ENCODE measurements around the gene PPP2R5C.

The PPP2R5C gene

DNA sequence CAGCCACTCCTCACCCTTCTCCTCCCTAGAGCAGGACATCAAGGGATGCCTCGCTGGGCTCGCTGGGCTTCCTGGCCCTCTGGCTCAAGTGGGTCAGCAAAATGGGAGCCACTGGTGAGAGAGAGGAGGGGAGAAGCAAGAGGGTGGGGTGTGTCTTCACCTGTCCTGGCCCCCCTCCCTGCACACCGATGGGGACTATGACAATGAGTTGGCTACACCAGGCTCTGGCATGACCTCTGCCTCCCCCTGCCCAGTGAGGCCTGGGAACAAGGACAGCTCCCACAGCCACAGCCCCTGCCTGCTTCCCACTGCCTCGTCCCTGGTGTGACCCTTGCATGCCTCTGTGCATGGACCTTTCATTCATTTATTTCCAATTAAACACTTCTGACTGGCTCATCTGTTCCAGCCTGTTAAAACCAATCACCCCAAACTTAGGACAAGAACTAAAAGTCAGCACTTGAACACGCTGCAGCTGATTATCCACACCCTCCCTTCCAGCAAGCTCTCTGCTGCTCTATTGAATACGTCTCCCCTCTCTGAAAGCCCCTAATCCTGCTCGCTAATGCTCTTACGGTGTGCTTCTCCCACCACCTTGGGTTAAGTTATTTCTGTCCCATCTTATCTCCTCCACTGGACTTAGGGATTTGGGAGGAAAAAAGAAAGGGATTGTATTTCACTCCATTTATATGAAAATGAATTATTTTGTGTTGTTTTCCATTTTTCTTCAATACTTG is 5.8 kb upstream of the PPP2R5C start:
- DNase-seq, result no peak

DNA sequence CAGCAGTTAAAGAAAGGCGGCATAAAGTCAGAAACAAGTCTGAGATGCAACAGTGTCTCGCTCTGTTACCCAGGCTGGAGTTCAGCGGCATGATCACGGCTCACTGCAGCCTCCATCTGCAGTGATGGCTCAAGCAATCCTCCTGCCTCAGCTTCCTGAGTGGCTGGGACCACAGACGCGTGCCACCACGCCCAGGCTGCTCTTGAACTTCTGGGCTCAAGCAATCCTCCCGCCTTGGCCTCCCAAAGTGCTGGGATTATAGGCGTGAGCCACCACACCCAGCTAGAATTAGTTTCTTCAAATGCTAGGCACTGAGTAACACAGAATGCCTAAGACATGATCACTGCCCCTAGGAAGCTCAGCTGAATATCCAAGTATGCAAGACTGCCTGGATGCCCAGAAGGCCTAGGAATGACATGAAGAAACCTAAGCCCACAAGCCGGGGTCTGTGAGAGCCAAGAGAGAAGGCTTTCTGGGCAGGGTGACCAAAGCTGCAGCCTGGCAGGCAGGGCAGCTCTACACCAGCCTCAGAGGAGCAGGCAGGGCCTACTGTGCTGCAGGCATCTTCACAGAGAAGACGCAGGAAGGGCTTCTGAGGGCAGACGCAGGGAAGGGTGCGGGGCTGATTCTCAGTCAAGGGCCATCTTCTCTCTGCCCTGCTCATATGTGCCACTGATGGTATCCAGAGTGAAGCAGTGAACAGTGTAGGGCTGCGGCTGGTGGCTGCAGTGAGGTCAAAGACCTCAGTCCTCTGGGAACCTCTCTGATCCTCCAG is 4.3 kb upstream of the PPP2R5C start:
- no peak for DNase-seq

DNA sequence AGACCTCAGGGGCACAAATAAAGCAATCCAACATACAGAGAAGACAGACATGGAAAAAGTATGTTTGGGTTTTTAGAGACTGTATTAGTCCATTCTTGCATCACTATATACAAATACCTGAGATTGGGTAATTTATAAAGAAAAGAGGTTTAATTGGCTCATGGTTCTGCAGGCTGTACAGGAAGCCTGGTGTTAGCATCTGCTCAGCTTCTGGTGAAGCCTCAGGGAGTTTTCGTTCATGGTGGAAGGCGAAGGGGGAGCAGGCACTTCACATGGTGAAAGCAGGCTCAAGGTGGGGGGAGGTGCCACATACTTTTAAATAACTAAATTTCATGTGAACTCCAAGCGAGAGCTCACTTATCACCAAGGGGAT is 3.7 kb upstream of the PPP2R5C start:
- no peak for DNase-seq

DNA sequence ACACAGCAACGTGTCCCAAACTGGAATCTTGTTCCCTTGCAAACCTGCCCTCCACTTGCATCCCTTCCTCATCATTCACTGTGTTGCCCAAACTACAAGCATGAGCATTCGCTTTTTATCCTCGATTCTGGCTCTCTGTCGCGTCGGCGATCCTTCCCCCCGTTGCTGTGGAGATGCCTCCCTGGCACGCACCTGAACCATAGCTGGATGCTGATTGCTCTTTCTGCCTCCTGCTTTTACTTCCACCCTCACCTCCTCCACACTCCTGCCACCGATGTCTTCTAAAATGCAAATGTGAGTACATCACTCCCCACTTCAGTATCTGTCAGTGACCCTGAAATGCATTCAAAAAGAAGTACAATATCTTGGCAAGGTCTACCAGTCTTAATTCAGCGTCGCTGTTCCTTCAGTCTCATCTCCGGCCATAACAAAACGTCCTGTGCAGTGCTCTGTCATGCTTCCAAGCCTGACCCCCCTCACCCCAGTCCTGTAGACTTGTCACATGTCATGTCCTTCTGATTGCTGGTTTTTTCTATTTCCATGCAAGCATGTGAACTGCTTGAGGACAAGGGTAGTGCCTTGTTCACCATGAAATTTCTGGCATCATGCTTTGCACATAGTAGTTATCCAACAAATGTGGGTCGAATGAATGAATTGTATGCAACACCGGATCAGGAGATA is 2.5 kb upstream of the PPP2R5C start:
- DNase-seq, result no peak

DNA sequence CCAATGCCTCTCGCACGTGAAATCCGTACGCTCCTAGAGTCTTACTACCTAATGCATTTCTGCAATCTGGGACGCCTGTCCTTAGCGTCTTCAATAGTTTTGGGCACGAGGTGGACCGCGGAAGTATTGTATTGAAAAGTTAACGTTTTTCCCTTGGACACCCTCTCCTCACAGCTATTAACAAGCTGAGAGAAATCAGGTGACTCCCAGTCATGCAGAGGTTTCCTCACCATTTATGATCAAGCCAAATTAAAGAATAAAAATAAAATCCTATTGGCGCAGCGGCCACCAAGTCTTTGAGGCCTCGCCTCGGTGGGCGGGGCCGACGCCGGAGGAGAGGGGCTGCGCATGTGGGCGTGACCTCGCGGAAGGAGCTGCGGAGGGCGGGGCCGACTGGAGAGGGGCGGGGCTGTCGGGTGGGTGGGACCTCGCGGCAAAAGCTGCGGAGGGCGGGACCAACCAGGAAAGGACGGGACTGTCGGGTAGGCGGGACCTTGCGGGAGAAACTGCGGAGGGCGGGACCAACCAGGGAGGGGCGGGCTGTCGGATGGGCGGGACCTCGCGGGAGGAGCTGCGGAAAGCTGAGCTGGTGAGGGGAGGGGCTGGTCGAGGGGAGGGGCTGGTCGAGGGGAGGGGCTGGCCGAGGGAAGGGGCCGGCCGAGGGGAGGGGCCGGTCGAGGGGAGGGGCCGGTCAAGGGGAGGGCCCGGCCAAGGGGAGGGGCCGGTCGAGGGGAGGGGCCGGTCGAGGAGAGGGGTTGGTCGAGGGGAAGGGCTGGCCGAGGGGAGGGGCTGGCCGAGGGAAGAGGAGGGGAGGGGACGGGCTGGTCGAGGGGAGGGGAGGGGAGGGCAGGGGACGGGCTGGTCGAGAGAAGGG is 1.1 kb upstream of the PPP2R5C start:
- peak; percentile 93 for DNase-seq

DNA sequence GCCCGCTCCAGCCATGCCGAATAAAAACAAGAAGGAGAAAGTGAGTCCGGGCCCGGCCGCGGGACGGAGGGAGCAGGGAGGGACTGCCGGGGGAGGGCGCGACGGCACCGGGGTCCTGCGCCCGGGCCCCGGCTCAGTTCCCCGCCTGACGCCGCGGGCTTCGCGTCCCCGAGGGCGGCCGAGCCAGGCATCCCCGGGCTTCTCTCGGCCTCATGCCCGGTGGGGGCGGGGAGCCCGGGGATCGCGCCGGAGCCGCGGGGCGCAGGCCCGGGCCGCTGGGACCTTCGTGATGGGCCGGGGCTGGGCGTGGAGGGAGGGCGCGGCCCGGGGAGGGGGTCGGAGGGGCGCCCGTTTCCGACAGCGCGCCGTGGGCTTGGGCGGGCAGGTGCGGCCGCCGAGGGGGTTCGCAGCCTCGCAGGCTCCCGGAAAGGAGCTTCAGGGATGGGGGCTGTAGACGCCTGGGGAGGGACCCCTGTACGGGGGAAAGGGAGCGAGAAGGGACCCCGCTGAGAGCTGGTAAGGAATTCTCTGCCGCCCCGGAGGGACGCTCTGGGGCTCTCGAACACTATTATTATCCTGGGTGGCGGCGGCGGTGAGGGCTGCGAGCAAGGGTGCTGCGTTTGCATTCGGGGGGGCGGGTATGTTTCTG is 496 bp downstream of the PPP2R5C start:
- peak; percentile 6 for DNase-seq

DNA sequence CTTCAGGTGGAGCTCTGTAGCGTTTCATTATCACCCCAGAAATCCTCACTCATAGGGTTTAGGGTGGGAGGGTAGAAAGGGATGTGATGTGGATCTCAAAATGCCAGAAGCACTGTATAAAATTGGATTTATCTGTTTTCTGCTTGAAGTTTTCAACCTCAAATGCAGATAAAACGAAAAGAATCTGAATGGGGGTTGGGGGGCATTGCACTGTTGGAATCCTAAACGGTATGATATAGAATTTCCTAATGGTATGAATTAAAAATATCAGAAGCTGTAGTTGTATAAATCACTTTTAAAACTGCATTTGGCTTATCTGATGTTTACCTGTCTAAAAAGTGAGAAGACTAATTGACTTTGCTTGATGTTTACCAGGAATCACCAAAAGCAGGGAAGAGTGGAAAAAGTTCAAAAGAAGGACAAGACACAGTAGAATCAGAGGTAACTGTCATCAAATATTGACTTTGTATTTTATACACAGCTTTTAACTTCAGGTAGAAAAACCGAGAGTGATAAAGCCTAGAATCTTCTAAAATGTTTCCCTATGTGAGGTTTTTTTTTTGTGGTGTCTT is 1.1 kb downstream of the PPP2R5C start:
- DNase-seq, result no peak

DNA sequence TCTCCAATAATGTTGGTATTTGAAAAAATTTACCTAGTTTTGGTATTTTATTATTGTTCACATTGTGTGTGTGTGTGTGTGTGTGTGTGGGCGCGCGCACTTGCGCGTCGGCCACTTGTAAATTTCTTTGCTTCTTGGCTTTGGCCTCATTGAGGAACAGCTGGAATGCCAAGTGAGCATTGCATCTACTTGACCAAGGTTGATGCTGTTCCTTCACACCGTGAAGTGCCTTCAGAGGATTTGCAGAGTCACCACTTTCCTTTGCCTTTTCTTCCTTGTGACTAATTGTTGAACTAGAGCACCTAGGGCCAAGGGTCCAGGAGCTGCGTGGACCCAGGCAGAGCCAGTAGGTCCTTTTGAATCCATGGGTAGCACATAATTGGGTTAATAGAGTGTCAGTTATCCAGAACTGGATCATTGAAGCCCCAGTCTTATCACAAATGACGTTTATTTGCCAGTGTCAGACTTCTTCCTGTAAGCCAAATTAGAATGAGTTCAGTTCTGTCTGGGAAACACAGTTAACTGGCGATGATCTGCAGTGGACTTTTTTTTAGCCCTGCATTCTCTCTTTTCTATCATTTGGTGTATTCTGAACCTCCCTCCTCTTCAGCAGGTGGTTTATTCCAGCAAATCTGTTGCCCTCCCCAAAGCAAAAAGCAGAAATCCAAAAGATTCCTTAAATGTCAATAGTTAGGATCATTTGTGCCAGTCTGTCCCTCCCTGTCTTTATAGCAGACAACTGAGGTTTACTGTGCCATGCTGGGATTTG is 2.6 kb downstream of the PPP2R5C start:
- no peak for DNase-seq

DNA sequence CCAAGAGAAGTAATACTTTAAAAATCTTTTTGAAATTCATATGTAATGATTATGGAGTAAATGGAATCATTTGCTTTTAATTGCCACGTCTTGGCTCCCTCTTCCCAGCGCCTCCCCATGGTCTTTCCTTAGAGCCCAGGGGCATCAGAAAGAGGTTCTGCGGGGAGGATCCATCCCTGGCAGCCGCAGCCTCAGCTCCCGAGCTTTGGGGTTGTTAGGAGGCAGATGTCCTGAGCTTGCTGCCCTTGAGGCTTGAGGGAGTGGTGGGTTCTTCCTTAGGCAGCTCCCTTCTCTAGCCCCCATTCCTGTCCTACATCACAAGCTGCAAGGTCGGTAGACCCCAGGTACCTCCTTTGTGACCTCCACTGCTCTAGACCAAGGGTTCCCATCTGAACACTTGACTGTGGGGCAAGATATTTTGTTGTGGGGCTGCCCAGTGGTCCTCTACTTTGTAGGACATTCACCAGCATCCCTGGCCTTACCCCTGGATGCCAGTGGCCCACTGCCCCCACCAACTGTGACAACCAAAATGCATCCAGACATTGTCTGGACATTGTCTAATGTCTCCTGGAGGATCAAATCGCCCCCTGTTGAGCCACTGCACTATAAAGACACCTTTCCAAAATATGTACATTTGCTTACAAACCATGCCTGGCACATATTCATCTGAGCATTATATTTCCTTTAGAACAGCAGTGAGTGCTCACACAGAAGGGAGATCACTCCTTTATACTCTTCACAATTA is 6.3 kb downstream of the PPP2R5C start:
- DNase-seq, result no peak

DNA sequence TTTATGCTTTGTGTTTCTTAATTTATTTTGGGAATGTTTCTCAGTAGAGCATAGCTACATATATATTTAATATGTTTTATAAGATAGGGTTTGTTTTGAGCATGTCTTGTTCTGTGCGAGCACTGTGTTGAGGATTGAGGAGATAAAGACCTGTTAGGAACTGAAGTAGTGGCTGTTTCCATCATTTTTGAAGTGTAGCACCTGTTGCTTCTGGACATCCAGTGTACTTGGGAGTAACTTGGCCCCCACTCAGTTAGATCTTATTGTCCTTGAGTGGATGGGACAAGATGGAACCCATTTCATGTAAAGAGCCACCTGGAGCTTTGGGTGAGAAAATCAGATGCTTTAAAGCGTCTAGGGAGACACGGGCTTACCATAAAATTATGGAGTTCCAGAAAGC is 8.7 kb downstream of the PPP2R5C start:
- DNase-seq, result no peak

DNA sequence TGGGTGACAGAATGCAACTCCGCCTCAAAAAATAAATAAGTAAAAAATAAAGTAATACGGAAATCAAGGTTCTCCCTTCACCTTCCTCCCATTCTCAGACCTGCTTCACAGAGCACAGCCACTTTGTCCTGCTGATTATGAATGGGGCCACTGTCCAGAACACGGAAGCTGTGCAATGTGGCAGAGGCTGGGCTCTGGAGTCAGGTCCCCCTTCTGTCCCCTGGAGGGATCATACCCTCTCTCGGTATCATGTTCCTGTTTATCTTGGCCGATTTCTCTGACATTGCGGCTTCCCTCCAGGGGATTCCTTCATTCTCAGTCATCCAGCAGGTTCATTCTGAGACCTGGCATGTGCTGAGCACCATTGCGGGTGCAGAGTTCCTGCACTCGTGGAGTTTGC is 11.3 kb downstream of the PPP2R5C start:
- no peak for DNase-seq

DNA sequence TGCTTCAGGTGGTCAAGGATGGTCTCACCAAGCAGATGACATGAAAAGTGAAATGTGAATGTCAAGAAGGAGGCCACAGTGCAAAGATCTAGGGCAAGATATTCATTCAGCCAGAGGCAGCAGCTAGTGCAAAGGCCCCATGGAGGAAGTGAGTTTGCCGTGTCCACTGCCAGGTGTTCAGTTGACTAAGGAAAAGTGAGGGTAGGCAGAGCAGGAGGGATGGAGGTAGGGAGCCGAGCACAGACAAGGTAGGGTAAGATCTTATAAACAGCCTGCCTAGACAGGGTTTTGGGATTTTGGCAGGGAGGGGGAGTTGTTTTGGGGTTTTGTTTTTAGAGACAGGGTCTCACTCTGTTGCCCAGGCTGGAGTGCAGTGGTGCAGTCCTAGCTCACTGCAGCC is 11.9 kb downstream of the PPP2R5C start:
- DNase-seq, result no peak

DNA sequence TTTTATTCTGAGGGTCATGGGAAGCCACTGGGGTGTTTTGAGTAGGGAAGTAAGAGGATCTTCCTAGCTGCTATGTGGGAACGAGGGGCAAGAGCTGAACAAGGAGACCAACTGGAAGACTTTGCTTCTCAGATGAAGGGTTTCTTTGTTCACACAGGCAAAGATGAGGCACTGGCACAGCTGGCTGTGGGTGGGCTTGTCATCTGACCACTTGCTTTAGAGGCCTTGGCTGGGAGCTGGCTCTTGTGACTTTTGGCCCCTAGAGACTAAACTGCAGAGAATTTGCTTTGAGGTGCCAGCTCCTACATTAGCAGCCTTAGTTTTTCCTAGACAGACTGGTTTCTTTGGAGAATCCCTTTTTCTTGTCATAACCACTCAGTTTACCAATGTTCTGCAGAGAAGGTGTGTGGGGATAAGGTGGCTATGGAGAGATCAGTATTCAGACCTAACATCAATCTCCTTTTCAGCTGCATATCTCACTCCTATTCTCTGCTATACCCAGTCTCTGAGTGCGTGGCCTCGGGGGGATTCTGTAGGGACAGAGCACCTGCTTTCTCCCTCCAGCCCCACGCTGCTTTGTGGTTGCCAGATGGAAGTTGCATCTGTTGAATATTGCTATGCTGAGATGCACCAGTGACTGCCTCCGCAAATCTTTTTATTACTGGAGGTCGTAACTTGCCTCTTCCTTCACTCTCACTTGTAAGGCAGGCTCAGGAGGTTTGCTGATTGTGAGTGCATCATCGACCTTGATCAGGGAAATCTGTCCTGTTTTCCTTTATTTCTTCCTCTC is 12.7 kb downstream of the PPP2R5C start:
- no peak for DNase-seq

DNA sequence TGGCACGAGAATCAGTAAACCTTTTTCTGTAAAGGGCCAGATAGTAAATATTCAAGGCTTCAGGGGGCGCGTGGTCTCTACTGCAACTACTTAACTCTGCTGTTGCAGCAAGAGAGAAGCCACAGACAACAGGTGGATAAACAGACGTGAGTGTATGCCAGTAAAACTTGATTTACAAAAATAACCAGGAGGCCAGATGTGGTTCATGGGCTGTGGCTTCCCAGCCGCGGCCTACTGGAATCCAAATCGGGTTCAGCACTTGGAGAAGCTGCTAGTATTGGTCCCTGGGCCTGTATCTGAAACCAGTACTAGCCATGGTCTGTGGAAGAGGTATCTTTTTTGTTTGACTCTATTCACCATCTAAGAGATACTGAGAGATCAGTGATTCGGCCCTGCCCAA is 13.3 kb downstream of the PPP2R5C start:
- no peak for DNase-seq

DNA sequence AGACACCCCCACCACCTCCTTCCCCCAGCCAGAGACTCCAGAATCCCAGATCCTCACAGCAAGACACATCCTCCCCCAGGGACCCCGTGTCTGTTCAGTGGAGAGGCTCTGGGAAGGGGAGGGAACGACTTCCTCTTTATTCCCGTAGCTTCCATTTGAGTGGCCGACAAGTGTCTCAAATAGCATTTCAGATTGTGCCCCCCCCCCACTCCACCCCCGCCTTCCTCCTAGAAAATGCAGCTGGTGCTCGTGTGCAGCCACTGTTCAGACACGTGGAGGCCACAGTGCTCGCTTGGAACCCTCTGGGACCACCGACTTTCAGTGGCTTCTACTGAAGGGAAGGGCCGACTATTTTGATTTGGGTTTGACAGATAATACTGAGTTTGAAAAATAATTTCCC is 14.3 kb downstream of the PPP2R5C start:
- DNase-seq, result no peak

DNA sequence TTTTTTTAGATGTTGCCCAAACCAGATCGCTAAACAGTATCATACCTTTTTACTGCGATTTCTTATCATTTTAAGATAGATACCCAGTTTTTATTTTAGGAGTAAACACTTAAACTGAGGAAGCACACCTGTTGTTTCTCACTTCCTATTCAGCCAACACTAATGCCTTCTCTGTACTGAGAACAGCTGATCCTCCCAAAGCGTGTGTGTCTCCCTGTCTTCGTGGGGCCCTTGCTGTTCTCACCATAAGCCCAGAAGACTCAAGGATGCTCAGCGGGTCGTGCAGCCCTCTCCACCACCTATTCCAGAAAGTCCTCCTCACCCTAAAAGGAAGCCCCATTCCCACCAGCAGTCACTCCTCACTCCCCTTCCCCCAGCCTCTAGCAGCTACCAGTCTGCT is 14.8 kb downstream of the PPP2R5C start:
- no peak for DNase-seq

DNA sequence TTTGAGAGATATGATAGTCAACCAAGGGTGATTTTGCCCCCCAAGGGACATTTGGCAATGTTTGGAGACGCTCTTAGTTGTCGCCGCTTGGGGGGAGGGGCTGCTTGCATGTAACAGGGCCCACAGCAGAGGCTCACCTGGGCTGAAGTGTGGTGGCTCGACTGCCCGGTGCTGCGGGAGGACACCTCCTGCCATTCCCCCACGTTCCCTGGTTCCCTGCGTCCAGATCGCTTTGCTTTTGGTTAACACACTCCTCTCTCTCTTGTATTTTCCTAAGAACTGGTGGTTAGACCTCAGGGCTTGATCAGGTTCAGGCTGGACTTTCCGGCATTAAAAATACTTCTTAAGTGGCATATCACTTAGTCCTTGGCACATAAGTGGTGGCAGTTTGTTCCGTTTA is 18.9 kb downstream of the PPP2R5C start:
- DNase-seq, result no peak

DNA sequence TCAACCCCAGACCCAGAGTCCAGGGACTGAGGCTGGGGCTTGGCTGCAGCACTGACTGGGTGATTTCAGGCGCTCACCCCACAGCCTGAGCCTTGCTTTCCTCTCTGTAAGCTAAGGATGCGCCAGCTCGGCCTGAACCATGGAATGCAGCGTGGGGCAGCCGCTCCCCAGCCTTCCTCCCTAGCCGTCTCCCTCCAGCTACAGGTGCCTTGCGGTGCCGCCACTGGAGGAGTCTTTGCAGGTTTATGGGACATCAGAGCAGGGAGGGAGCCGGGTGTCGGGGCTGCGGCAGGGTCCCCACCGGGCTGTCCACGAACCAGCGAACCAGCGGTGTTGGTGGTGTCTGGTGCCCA is 19.4 kb downstream of the PPP2R5C start:
- DNase-seq, result no peak

DNA sequence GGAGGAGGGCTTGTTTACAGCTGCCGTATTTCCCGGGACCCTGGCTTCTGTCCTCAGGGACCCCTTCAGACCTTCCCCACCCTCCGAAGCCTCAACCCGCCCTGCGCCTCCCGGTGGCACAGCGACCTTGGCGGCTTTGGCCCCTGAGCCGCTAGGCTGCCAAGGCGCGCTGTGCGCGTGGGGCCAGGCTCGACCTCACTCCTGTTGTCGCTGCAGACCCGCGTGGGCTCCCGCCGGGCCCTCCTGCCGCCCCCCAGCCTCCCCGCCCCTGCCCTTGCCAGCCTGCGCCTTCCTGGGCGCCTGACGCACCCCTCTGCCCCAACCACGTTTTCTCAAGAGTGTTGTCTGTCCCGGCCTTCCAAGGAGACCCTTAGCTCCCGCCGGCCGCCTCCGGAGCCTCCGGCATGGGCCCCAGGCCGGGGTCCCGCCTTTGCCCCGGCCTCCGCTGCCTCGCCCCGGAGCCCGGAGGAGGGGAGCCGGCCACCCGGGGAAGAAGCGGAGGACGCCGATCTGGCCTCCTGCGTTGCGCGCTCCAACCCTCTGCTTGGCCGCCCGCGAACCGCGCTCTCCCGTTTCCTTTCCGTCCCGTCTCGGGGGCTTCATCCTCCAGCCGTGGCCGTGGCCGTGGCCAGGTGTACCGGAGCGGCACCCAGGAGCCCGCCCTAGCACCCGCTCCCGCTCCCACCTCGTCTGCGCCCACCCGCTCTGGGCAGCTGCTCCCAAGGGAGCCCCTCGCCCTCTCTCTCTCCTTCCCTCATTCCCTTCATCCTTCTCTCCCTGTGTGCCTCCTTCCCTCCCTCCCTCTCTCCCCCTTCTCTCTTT is 19.9 kb downstream of the PPP2R5C start:
- DNase-seq, result no peak
